H1 (cell line): Measurements from ENCODE around the gene FXR1. TPM values are rescaled to one million over a fixed set of nuclear protein-coding genes. Genes with fewer than 3 reads are reported as not detected.

Experiments
- BRCA1 ChIP-seq: IDR thresholded peaks from 2 replicates; pipeline ENCODE4 v1.6.1; 2012; ENCODE audit warnings: low read depth, low read length, improper control_type of control experiment
- KDM1A ChIP-seq: fragments of 200-600, 300-600 bp; sonication (generic); IDR thresholded peaks from 2 replicates; pipeline ENCODE4 v1.7.1; 2016; ENCODE audit warnings: mild to moderate bottlenecking, low read length, borderline replicate concordance
- MAFK ChIP-seq: IDR thresholded peaks from 2 replicates; pipeline ENCODE4 v1.6.1; 2012; ENCODE audit warnings: low read depth, mild to moderate bottlenecking, improper control_type of control experiment, low read length
- SIRT6 ChIP-seq: IDR thresholded peaks from one replicate; pipeline ENCODE4 v1.7.1; 2012; ENCODE audit warnings: low read length, inconsistent platforms
- SP1 ChIP-seq: IDR thresholded peaks from 2 replicates; pipeline ENCODE4 v1.6.1; 2011; ENCODE audit warnings: low read depth, low read length
- polyA plus RNA-seq, 7 experiments: library from polyadenylated mRNA; depleted of rRNA in 3 of 7; stranded (reverse) in 5 of 7; unstranded in 2 of 7; fragments of >200 nt in 5 of 7; fragments of 200-250 nt in 2 of 7; gene quantifications; 1 replicate in 5 of 7; 2 replicates in 1 of 7; 4 replicates in 1 of 7; pipeline versions ENCODE4 v1.2.1 to v1.2.3, GENCODE V29; 2011 to 2013; ENCODE audit warnings: missing spikeins in 2 of 7, mixed read lengths in 2 of 7
- total RNA-seq: library from RNA; stranded (reverse); fragmentation: NEBNext Ultra II Directional; extraction: Animal tissue kit (Norgen Biotek cat#: 25700); gene quantifications from 2 replicates; pipeline ENCODE4 v1.2.1, GENCODE V29; 2021
- TF ChIP-seq, protein P1 (sequence below): fragments of 300-600 bp; sonication (generic); IDR thresholded peaks from 2 replicates; pipeline ENCODE4 v1.7.1; 2012; ENCODE audit warnings: low read length, moderate library complexity, mild to moderate bottlenecking, inconsistent platforms; ENCODE audit not compliant: insufficient replicate concordance
- TF ChIP-seq, protein P2 (sequence below): IDR thresholded peaks from 2 replicates; pipeline ENCODE4 v1.6.1; 2011; ENCODE audit warnings: low read length, improper control_type of control experiment
- TF ChIP-seq, protein P3 (sequence below): IDR thresholded peaks from 2 replicates; pipeline ENCODE4 v1.6.1; 2012; ENCODE audit warnings: inconsistent platforms

The FXR1 gene
- total and polyA plus RNA-seq, 2 of the 8 experiments (the other 6 are each of a cell fraction or from before 2014, with no cell fraction given): 108 to 283 TPM

DNA sequence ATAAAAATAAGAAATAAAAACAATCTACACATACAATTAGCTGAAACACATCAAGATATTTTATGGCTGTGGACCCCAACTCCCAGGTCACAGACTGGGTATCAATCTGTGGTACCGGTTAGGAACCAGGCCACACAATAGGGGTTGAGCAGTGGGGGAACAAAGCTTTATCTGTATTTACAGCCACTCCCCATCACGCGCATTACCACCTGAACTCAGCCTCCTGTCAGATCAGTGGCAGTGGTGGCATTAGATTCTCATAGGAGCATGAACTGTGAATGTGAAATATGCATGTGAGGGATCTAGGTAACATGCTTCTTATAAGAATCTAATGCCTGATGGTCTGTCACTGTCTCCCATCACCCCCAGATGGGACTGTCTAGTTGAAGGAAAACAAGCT, 94.8 kb downstream of the FXR1 start (continued):
- TF ChIP-seq, protein P1, sequence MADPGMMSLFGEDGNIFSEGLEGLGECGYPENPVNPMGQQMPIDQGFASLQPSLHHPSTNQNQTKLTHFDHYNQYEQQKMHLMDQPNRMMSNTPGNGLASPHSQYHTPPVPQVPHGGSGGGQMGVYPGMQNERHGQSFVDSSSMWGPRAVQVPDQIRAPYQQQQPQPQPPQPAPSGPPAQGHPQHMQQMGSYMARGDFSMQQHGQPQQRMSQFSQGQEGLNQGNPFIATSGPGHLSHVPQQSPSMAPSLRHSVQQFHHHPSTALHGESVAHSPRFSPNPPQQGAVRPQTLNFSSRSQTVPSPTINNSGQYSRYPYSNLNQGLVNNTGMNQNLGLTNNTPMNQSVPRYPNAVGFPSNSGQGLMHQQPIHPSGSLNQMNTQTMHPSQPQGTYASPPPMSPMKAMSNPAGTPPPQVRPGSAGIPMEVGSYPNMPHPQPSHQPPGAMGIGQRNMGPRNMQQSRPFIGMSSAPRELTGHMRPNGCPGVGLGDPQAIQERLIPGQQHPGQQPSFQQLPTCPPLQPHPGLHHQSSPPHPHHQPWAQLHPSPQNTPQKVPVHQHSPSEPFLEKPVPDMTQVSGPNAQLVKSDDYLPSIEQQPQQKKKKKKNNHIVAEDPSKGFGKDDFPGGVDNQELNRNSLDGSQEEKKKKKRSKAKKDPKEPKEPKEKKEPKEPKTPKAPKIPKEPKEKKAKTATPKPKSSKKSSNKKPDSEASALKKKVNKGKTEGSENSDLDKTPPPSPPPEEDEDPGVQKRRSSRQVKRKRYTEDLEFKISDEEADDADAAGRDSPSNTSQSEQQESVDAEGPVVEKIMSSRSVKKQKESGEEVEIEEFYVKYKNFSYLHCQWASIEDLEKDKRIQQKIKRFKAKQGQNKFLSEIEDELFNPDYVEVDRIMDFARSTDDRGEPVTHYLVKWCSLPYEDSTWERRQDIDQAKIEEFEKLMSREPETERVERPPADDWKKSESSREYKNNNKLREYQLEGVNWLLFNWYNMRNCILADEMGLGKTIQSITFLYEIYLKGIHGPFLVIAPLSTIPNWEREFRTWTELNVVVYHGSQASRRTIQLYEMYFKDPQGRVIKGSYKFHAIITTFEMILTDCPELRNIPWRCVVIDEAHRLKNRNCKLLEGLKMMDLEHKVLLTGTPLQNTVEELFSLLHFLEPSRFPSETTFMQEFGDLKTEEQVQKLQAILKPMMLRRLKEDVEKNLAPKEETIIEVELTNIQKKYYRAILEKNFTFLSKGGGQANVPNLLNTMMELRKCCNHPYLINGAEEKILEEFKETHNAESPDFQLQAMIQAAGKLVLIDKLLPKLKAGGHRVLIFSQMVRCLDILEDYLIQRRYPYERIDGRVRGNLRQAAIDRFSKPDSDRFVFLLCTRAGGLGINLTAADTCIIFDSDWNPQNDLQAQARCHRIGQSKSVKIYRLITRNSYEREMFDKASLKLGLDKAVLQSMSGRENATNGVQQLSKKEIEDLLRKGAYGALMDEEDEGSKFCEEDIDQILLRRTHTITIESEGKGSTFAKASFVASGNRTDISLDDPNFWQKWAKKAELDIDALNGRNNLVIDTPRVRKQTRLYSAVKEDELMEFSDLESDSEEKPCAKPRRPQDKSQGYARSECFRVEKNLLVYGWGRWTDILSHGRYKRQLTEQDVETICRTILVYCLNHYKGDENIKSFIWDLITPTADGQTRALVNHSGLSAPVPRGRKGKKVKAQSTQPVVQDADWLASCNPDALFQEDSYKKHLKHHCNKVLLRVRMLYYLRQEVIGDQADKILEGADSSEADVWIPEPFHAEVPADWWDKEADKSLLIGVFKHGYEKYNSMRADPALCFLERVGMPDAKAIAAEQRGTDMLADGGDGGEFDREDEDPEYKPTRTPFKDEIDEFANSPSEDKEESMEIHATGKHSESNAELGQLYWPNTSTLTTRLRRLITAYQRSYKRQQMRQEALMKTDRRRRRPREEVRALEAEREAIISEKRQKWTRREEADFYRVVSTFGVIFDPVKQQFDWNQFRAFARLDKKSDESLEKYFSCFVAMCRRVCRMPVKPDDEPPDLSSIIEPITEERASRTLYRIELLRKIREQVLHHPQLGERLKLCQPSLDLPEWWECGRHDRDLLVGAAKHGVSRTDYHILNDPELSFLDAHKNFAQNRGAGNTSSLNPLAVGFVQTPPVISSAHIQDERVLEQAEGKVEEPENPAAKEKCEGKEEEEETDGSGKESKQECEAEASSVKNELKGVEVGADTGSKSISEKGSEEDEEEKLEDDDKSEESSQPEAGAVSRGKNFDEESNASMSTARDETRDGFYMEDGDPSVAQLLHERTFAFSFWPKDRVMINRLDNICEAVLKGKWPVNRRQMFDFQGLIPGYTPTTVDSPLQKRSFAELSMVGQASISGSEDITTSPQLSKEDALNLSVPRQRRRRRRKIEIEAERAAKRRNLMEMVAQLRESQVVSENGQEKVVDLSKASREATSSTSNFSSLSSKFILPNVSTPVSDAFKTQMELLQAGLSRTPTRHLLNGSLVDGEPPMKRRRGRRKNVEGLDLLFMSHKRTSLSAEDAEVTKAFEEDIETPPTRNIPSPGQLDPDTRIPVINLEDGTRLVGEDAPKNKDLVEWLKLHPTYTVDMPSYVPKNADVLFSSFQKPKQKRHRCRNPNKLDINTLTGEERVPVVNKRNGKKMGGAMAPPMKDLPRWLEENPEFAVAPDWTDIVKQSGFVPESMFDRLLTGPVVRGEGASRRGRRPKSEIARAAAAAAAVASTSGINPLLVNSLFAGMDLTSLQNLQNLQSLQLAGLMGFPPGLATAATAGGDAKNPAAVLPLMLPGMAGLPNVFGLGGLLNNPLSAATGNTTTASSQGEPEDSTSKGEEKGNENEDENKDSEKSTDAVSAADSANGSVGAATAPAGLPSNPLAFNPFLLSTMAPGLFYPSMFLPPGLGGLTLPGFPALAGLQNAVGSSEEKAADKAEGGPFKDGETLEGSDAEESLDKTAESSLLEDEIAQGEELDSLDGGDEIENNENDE: no peak
- no peak for TF ChIP-seq KDM1A
- no peak for TF ChIP-seq MAFK
- TF ChIP-seq, protein P2, sequence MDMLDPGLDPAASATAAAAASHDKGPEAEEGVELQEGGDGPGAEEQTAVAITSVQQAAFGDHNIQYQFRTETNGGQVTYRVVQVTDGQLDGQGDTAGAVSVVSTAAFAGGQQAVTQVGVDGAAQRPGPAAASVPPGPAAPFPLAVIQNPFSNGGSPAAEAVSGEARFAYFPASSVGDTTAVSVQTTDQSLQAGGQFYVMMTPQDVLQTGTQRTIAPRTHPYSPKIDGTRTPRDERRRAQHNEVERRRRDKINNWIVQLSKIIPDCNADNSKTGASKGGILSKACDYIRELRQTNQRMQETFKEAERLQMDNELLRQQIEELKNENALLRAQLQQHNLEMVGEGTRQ: no peak
- no peak for TF ChIP-seq BRCA1
- TF ChIP-seq, protein P3, sequence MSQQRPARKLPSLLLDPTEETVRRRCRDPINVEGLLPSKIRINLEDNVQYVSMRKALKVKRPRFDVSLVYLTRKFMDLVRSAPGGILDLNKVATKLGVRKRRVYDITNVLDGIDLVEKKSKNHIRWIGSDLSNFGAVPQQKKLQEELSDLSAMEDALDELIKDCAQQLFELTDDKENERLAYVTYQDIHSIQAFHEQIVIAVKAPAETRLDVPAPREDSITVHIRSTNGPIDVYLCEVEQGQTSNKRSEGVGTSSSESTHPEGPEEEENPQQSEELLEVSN: no peak
- no peak for TF ChIP-seq SIRT6
- no peak for TF ChIP-seq SP1
